ENCODE measurements around the gene DHX35.
"Not testable (repeated sequence)": the region's sequence is repeated elsewhere in the genome, so short reads cannot be mapped to it uniquely, and the experiment has no call there.

Gene DHX35

GRCh38 chr20:38986663-38987062, 24.5 kb downstream of the DHX35 start:
- DNase-seq (ENCODE audit: low read depth), result peak; percentile 29
- no peak for TF ChIP-seq CTCF (IDR thresholded peaks at IDR 0.05; ENCODE audit: low read length, missing control alignments)

GRCh38 chr20:38987777-38988176, 25.6 kb downstream of the DHX35 start:
- no peak for DNase-seq (ENCODE audit: low read depth)
- TF ChIP-seq CTCF (IDR thresholded peaks at IDR 0.05; ENCODE audit: low read length, missing control alignments), result no peak
- no peak overlapping the region for H3K4me3 ChIP-seq (replicated peaks; ENCODE audit: low read depth, low read length)

More at GRCh38 chr20:38986663-38987062, 24.5 kb downstream of the DHX35 start:
- H3K4me3 ChIP-seq (replicated peaks; ENCODE audit: low read depth, low read length), result no peak overlapping the region

GRCh38 chr20:38990728-38991127, 28.6 kb downstream of the DHX35 start:
- DNase-seq (ENCODE audit: low read depth), result no peak
- H3K4me3 ChIP-seq (replicated peaks; ENCODE audit: low read depth, low read length), result no peak overlapping the region
- TF ChIP-seq CTCF (IDR thresholded peaks at IDR 0.05; ENCODE audit: low read length, missing control alignments), result no peak

- TF ChIP-seq CTCF (IDR thresholded peaks at IDR 0.05; ENCODE audit: low read length, missing control alignments), result no peak
- DNase-seq (ENCODE audit: low read depth), result no peak
- H3K4me3 ChIP-seq (replicated peaks; ENCODE audit: low read depth, low read length), result no peak overlapping the region
Measured at GRCh38 chr20:38991814-38992704, 29.9 kb downstream of the DHX35 start.

- TF ChIP-seq CTCF (IDR thresholded peaks at IDR 0.05; ENCODE audit: low read length, missing control alignments), result no peak
- no peak overlapping the region for H3K4me3 ChIP-seq (replicated peaks; ENCODE audit: low read depth, low read length)
- no peak for DNase-seq (ENCODE audit: low read depth)
Measured at GRCh38 chr20:38995536-38996044, 33.4 kb downstream of the DHX35 start.

- not testable (repeated sequence) for DNase-seq (ENCODE audit: low read depth); H3K4me3 ChIP-seq (replicated peaks; ENCODE audit: low read depth, low read length)
Measured at GRCh38 chr20:38996866-38997265, 34.7 kb downstream of the DHX35 start.

GRCh38 chr20:38997622-38998021, 35.5 kb downstream of the DHX35 start:
- no peak for TF ChIP-seq CTCF (IDR thresholded peaks at IDR 0.05; ENCODE audit: low read length, missing control alignments)
- no peak for DNase-seq (ENCODE audit: low read depth)
- no peak overlapping the region for H3K4me3 ChIP-seq (replicated peaks; ENCODE audit: low read depth, low read length)

Measured in fibroblast of pulmonary artery (primary cell).